K562 (cell line): ENCODE measurements around the gene PRC1. TPM values are rescaled to one million over a fixed set of nuclear protein-coding genes. Genes with fewer than 3 reads are reported as not detected.

Source experiments
- HMGXB4 ChIP-seq: sonication (generic); formaldehyde crosslinking; IDR thresholded peaks from 2 replicates; pipeline ENCODE4 v1.8.1; 2023; ENCODE audit warnings: mild to moderate bottlenecking, missing genetic modification reagents
- HSF4 ChIP-seq: fragments of 250-450 bp; sonication (Bioruptor Pico); IDR thresholded peaks from 2 replicates; pipeline ENCODE4 v2.1.2; 2022; ENCODE audit warnings: mild to moderate bottlenecking, moderate library complexity, borderline replicate concordance
- MBD1 ChIP-seq: fragments of 250-450 bp; sonication (Bioruptor Pico); IDR thresholded peaks from 2 replicates; pipeline ENCODE4 v1.8.0; 2022; ENCODE audit warnings: inconsistent platforms
- MGA ChIP-seq: fragments of 450-650 bp; IDR thresholded peaks from 2 replicates; pipeline ENCODE4 v1.6.1; 2016; ENCODE audit warnings: mild to moderate bottlenecking, moderate library complexity
- NCOA6 ChIP-seq: fragments of 450-650 bp; IDR thresholded peaks from 2 replicates; pipeline ENCODE4 v1.6.1; 2017; ENCODE audit warnings: mild to moderate bottlenecking
- PURB ChIP-seq: sonication (generic); formaldehyde crosslinking; IDR thresholded peaks from 2 replicates; pipeline ENCODE4 v1.9.0; 2021; ENCODE audit warnings: low read depth, mild to moderate bottlenecking, missing genetic modification reagents
- SNAPC5 ChIP-seq: fragments of 250-450 bp; sonication (Bioruptor Pico); IDR thresholded peaks from 2 replicates; pipeline ENCODE4 v1.8.0; 2021; ENCODE audit warnings: moderate library complexity, mild to moderate bottlenecking, inconsistent platforms
- U2AF2 ChIP-seq: fragments of 200-400 bp; formaldehyde crosslinking; optimal IDR thresholded peaks from 2 replicates; pipeline ENCODE3; 2017; ENCODE audit warnings: low read depth, mild to moderate bottlenecking, low read length
- ZNF561 ChIP-seq: fragments of 450-650 bp; formaldehyde crosslinking; conservative IDR thresholded peaks from 2 replicates; pipeline ENCODE4 v1.4.0; 2020; ENCODE audit warnings: mild to moderate bottlenecking, moderate library complexity
- polyA plus RNA-seq, 8 experiments: library from polyadenylated mRNA; depleted of rRNA in 4 of 8; stranded (reverse) in 5 of 8; unstranded in 3 of 8; fragments of >200 nt; fragmentation: Nextera tagmentation in 2 of 8; fragmentation: Illumina TruSeq in 1 of 8; extraction: Ambion mirVana in 2 of 8; extraction: Trizol in 1 of 8; gene quantifications; 2 replicates each; pipeline versions ENCODE4 v1.2.1 to v1.2.3, GENCODE V29; 2011 to 2014; ENCODE audit warnings: inconsistent platforms in 1 of 8, missing spikeins in 1 of 8
- total RNA-seq, 7 experiments: library from RNA; depleted of rRNA in 6 of 7; stranded (reverse); fragments of >200 nt in 6 of 7; fragmentation: Illumina TruSeq in 2 of 7; extraction: Trizol in 2 of 7; gene quantifications; 2 replicates each; pipeline versions ENCODE4 v1.2.1 to v1.2.3, GENCODE V29; 2011 to 2021; ENCODE audit warnings: low replicate concordance in 1 of 7

The PRC1 gene
- total and polyA plus RNA-seq, 9 of the 15 experiments (the other 6 are each of a cell fraction or from before 2014, with no cell fraction given), result 156 to 391 (median 240) TPM

- TF ChIP-seq HMGXB4 (no peak), SNAPC5 (no peak), HSF4 (CRISPR knock-in tag) (no peak), MBD1 (CRISPR knock-in tag) (no peak), ZNF561 (CRISPR knock-in tag) (no peak), NCOA6 (no peak), U2AF2 (no peak), PURB (CRISPR knock-in tag) (no peak), MGA (no peak)
These were observed 27.9 kb upstream of the PRC1 start, which contains the start of gene VPS33B (continued) for GRCh38 chr15:91022075-91022831.
